Measurements from ENCODE around the gene IL1RAP. TPM values are rescaled to one million over a fixed set of nuclear protein-coding genes. Genes with fewer than 3 reads are reported as not detected.

IL1RAP gene
- total RNA-seq, 4 donors from 2014 or later, result 0.80 to 8.6 (median 2.7) TPM

DNA sequence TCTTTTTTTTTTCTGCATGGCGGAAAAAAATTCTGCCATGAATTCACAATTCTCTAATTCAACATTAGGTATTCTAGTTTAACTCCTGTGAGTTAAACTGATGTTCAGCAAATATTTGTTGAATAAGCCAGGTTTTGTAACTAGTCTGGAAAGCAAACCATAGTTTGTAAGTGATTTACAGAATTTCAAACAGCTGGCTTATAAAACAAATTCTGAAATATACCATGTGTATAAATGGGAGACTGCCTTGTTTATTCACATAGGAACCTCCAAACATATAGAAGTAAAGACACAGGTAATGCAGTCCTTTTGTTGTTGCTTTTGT lies 101.1 kb downstream of the IL1RAP start:
- Histone ChIP-seq H3K36me3 (no peaks in the 10 kb centered on the region), H3K27me3 (no peaks in the 10 kb centered on the region), H3K4me3 (no peak overlapping the region), H3K27ac (no peak overlapping the region), H3K9me3 (no peaks in the 10 kb centered on the region), H3K4me1 (no peaks in the 10 kb centered on the region)
- intact Hi-C loops (cut with DNase I; ENCODE audit: low total_unique reads) (no loop called here), in situ Hi-C loops (cut with MboI; ENCODE audit: low pct_ligation_motif_present in 1 of 4, low pct_unique_long_range_greater_than_20kb in 1 of 4, low sequenced_read_pairs in 3 of 4) (no loop called here)
- TF ChIP-seq, protein P1, sequence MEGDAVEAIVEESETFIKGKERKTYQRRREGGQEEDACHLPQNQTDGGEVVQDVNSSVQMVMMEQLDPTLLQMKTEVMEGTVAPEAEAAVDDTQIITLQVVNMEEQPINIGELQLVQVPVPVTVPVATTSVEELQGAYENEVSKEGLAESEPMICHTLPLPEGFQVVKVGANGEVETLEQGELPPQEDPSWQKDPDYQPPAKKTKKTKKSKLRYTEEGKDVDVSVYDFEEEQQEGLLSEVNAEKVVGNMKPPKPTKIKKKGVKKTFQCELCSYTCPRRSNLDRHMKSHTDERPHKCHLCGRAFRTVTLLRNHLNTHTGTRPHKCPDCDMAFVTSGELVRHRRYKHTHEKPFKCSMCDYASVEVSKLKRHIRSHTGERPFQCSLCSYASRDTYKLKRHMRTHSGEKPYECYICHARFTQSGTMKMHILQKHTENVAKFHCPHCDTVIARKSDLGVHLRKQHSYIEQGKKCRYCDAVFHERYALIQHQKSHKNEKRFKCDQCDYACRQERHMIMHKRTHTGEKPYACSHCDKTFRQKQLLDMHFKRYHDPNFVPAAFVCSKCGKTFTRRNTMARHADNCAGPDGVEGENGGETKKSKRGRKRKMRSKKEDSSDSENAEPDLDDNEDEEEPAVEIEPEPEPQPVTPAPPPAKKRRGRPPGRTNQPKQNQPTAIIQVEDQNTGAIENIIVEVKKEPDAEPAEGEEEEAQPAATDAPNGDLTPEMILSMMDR (IDR thresholded peaks at IDR 0.05), result no peak
- TF ChIP-seq POLR2AphosphoS5 (IDR thresholded peaks at IDR 0.05), result no peak
- TF ChIP-seq POLR2A (IDR thresholded peaks at IDR 0.05), result no peak
- no peak for TF ChIP-seq EP300 (IDR thresholded peaks at IDR 0.05; ENCODE audit: low read depth)
- no peak for DNase-seq
- 97% methylated on average over 1 of the region's 1 CpG; no CpG with 5 or more reads in 1 of the 2 donors for WGBS, 2 donors (ENCODE audit: low coverage in 1 of 2)

DNA sequence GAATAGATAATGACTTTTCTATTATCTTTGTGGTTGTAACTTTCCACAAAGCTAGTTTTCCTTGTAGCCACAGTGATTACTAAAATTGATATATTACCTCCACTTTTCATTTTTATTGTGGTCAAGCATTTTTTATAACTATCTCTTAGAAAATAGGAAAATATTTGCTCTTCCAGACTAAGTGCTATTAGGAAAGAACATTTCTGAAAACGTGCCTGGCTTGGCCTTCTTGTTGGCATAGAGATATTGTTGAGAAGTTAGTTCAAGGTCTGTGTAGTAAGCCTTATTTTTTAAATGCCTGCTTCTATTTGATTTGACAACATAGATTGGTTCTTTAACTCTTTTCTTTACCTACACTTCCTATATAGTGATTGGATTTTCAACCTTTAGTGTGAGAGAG lies 101.7 kb downstream of the IL1RAP start:
- Histone ChIP-seq H3K9me3 (no peaks in the 10 kb centered on the region), H3K36me3 (no peaks in the 10 kb centered on the region), H3K4me3 (no peak overlapping the region), H3K4me1 (no peaks in the 10 kb centered on the region), H3K27me3 (no peaks in the 10 kb centered on the region), H3K27ac (no peak overlapping the region)
- DNase-seq, result no peak
- intact Hi-C loops (cut with DNase I; ENCODE audit: low total_unique reads) (no loop called here), in situ Hi-C loops (cut with MboI; ENCODE audit: low pct_ligation_motif_present in 1 of 4, low pct_unique_long_range_greater_than_20kb in 1 of 4, low sequenced_read_pairs in 3 of 4) (no loop called here)
- TF ChIP-seq EP300 (IDR thresholded peaks at IDR 0.05; ENCODE audit: low read depth) (no peak), POLR2AphosphoS5 (IDR thresholded peaks at IDR 0.05) (no peak)
- TF ChIP-seq, protein P1 (IDR thresholded peaks at IDR 0.05), result no peak
- 44 to 47% methylated on average over 1 of the region's 1 CpG for WGBS, 2 donors (ENCODE audit: low coverage in 1 of 2)

- intact Hi-C loops (cut with DNase I; ENCODE audit: low total_unique reads), result no loop called here
- H3K4me1 ChIP-seq, result no peaks in the 10 kb centered on the region
- no peak overlapping the region for H3K4me3 ChIP-seq
- in situ Hi-C loops (cut with MboI; ENCODE audit: low pct_ligation_motif_present in 1 of 4, low pct_unique_long_range_greater_than_20kb in 1 of 4, low sequenced_read_pairs in 3 of 4), result no loop called here
- H3K9me3 ChIP-seq, result no peaks in the 10 kb centered on the region
- DNase-seq, result no peak
- 70 to 83% methylated on average over 6 of the region's 6 CpGs for WGBS, 2 donors (ENCODE audit: low coverage in 1 of 2)
- H3K27ac ChIP-seq, result no peak overlapping the region
- TF ChIP-seq EP300 (IDR thresholded peaks at IDR 0.05; ENCODE audit: low read depth) (no peak), POLR2AphosphoS5 (IDR thresholded peaks at IDR 0.05) (no peak), POLR2A (IDR thresholded peaks at IDR 0.05) (no peak)
- TF ChIP-seq, protein P1 (IDR thresholded peaks at IDR 0.05), result no peak
- no peaks in the 10 kb centered on the region for H3K36me3 ChIP-seq
- no peaks in the 10 kb centered on the region for H3K27me3 ChIP-seq
Measured at GRCh38 chr3:190616637-190617036, 102.8 kb downstream of the IL1RAP start.

GRCh38 chr3:190617185-190617584 lies 103.3 kb downstream of the IL1RAP start:
- H3K4me3 ChIP-seq, result no peak overlapping the region
- no peak overlapping the region for H3K27ac ChIP-seq
- no peaks in the 10 kb centered on the region for H3K4me1 ChIP-seq
- H3K27me3 ChIP-seq, result no peaks in the 10 kb centered on the region
- intact Hi-C loops (cut with DNase I; ENCODE audit: low total_unique reads), result no loop called here
- no peak for TF ChIP-seq POLR2AphosphoS5 (IDR thresholded peaks at IDR 0.05)
- TF ChIP-seq EP300 (IDR thresholded peaks at IDR 0.05; ENCODE audit: low read depth), result no peak
- TF ChIP-seq, protein P1 (IDR thresholded peaks at IDR 0.05), result no peak
- TF ChIP-seq POLR2A (IDR thresholded peaks at IDR 0.05), result no peak
- in situ Hi-C loops (cut with MboI; ENCODE audit: low pct_ligation_motif_present in 1 of 4, low pct_unique_long_range_greater_than_20kb in 1 of 4, low sequenced_read_pairs in 3 of 4), result no loop called here
- no peaks in the 10 kb centered on the region for H3K9me3 ChIP-seq
- WGBS, 2 donors (ENCODE audit: low coverage in 1 of 2), result 49 to 80% methylated on average over 3 of the region's 3 CpGs
- no peaks in the 10 kb centered on the region for H3K36me3 ChIP-seq
- peak; percentile 16 for DNase-seq
